NT2/D1 (cell line): ENCODE measurements around the gene MAP2K3.
"Not testable (repeated sequence)": the region's sequence is repeated elsewhere in the genome, so short reads cannot be mapped to it uniquely, and the experiment has no call there.

Source experiments
- DNase-seq: peaks from one replicate; pipeline ENCODE4 v3.0.0-alpha.2; 2011; ENCODE audit warnings: low read depth, low spot score
- H3K27me3 ChIP-seq: 2 replicates; pipeline ENCODE4 v1.6.0; 2011; ENCODE audit warnings: mild to moderate bottlenecking; ENCODE audit not compliant: insufficient read length, insufficient read depth
- H3K36me3 ChIP-seq: 2 replicates; pipeline ENCODE4 v1.6.1; 2011; ENCODE audit warnings: mild to moderate bottlenecking, low read length, mixed read lengths; ENCODE audit not compliant: insufficient read depth, insufficient read length
- H3K4me1 ChIP-seq: 2 replicates; pipeline ENCODE4 v1.5.1; 2011; ENCODE audit not compliant: insufficient read depth, insufficient read length
- H3K4me3 ChIP-seq: 2 replicates; pipeline ENCODE4 v1.5.1; 2011; ENCODE audit warnings: low read depth; ENCODE audit not compliant: insufficient read length
- H3K9ac ChIP-seq: 2 replicates; pipeline ENCODE4 v1.6.0; 2011; ENCODE audit warnings: low read depth; ENCODE audit not compliant: insufficient read length
- H3K9me3 ChIP-seq: 2 replicates; pipeline ENCODE4 v1.5.1; 2011; ENCODE audit warnings: mild to moderate bottlenecking, low read length; ENCODE audit not compliant: insufficient read depth
- SUZ12 ChIP-seq: IDR thresholded peaks from 2 replicates; pipeline ENCODE4 v1.6.1; 2011; ENCODE audit not compliant: insufficient read length, insufficient read depth; ENCODE audit errors: extremely low read depth
- YY1 ChIP-seq: IDR thresholded peaks from 2 replicates; pipeline ENCODE4 v1.6.1; 2011; ENCODE audit not compliant: insufficient read length, insufficient read depth
- ZNF274 ChIP-seq: IDR thresholded peaks from 2 replicates; pipeline ENCODE4 v1.6.1; 2011; ENCODE audit warnings: mild to moderate bottlenecking, low read depth, low read length

MAP2K3 gene

DNA sequence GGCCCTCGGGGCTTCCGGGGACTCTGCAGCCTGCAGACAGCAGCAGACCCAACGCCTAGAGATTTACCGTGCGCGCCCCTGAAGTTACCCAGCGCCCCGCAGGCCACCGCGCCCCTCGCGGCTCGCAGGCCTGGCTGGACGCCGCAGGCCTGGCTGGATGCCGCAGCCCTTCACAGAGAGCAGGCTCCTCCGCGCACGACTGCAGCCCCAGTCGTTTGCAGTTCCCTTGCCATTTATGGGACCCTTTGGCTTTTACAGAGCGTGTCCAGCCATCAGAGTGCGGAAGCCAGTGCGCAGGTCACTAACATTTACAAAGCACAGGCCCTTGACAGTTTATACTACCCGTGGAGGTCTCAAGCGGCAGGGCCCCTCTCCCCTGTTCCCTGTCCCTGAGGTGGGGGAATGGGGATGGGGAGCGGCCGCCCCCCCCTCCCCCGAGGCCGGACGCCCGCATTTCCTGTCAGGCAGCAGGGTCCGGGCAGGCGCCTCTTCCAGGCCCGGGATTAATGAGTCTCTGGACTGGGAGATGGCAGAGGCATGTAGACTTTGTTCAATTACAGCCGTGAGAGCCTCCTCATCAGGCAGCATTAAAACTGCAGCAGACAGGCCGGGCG is 32.5 kb downstream of the MAP2K3 start:
- not testable (repeated sequence) for DNase-seq, H3K36me3 ChIP-seq, H3K9ac ChIP-seq, H3K4me1 ChIP-seq, H3K4me3 ChIP-seq, H3K9me3 ChIP-seq
- peaks cover 16% of the 10 kb centered on the region for H3K27me3 ChIP-seq

DNA sequence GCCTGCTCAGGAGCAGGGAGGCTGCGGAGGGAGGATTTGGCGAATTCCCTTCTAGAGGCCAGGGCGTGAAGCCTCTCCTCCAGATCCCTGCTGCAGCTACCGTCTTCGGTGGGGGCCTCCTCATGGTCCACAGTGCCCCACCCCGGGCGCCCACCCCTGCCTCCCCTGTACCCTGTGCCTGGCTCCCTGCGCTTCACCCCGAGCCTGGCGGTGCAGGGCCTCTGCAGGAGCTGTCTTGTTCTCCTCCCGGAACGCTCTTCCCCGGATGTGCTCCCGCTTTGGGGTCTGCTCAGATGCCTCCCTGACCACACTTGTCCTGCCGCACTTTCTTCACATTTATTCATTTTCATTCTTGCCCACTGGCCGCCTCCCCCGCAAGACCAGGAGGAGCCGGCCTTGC is 33.3 kb downstream of the MAP2K3 start:
- peaks cover 16% of the 10 kb centered on the region for H3K27me3 ChIP-seq
- not testable (repeated sequence) for H3K9ac ChIP-seq, H3K9me3 ChIP-seq, H3K4me1 ChIP-seq, H3K36me3 ChIP-seq, DNase-seq, H3K4me3 ChIP-seq

DNA sequence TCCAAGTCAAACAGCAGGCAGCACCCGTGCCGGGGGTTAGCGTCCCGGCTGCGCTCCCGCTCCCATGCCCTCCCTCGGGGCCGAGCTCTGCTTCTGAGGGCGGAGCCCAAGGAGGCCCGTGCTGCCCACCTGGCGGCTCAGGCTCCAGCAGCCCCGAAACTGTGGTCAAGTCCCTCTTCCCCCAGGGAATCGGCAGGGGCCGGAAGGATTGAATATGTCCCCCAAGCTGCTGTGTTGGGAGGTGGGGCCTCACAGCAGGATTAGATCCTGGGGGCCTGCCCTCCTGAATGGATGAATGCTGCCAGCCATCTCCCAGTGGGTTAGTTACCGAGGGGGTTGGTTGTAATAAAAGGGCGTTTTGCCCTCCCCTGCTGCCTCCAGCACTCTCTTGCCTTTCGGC is 33.9 kb downstream of the MAP2K3 start:
- no peaks in the 10 kb centered on the region for H3K9me3 ChIP-seq
- H3K4me1 ChIP-seq: no peaks in the 10 kb centered on the region
- H3K9ac ChIP-seq: no peak overlapping the region
- TF ChIP-seq SUZ12 (no peak), ZNF274 (no peak), YY1 (no peak)
- no peak for DNase-seq
- no peak overlapping the region for H3K4me3 ChIP-seq
- peaks cover 6% of the 10 kb centered on the region for H3K36me3 ChIP-seq
- peaks cover 17% of the 10 kb centered on the region for H3K27me3 ChIP-seq

DNA sequence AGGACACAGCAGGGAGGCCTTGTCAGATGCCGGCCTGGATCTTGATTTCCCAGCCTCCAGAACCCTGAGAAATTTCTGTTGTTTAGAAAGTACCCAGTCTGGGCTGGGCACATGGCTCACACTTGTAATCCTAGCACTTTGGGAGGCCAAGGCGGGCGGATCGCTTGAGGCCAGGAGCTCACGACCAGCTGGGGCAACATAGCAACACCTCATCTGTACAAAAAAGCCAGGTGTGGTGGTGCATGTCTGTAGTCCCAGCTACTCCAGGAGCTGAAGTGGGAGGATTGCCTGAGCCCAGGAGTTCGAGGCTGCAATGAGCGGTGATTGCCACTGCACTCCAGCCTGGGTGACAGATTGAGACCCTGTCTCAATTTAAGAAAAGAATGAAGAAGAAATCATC is 34.3 kb downstream of the MAP2K3 start:
- not testable (repeated sequence) for H3K4me1 ChIP-seq, H3K9me3 ChIP-seq, H3K9ac ChIP-seq, DNase-seq, H3K36me3 ChIP-seq, H3K4me3 ChIP-seq
- peaks cover 21% of the 10 kb centered on the region for H3K27me3 ChIP-seq

GRCh38 chr17:21319256-21319655 is 34.7 kb downstream of the MAP2K3 start:
- H3K9ac ChIP-seq, DNase-seq, H3K9me3 ChIP-seq, H3K4me1 ChIP-seq, H3K36me3 ChIP-seq, H3K4me3 ChIP-seq: not testable (repeated sequence)
- peaks cover 25% of the 10 kb centered on the region for H3K27me3 ChIP-seq

- H3K9ac ChIP-seq, H3K4me3 ChIP-seq, H3K36me3 ChIP-seq, H3K9me3 ChIP-seq, H3K4me1 ChIP-seq, DNase-seq: not testable (repeated sequence)
- H3K27me3 ChIP-seq: peaks cover 29% of the 10 kb centered on the region
These were observed 35.3 kb downstream of the MAP2K3 start for GRCh38 chr17:21319686-21320375.

DNA sequence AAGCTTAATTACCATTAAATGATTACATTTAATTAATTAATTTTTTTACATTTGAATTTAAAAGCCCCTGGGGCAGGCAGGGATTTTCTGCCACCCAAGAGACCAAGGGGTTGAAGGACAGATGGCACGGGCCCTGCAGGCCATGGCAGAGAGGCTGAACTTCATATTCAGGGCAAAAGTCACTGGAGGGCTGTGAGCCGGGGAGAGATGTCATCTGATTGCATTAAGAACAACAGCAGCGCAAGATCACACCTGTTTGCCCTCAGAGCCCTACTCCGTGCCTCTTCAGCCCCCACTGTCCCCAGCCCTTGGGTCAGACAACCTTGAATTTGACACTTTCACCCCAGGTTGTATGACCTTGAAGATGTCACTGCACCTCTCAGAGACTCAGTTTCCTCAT is 35.9 kb downstream of the MAP2K3 start:
- H3K36me3 ChIP-seq, H3K4me3 ChIP-seq, H3K4me1 ChIP-seq, H3K9me3 ChIP-seq, DNase-seq, H3K9ac ChIP-seq: not testable (repeated sequence)
- peaks cover 29% of the 10 kb centered on the region for H3K27me3 ChIP-seq

- peaks cover 29% of the 10 kb centered on the region for H3K27me3 ChIP-seq
- not testable (repeated sequence) for H3K4me3 ChIP-seq, H3K9ac ChIP-seq, H3K36me3 ChIP-seq, DNase-seq, H3K4me1 ChIP-seq, H3K9me3 ChIP-seq
These were observed 36.5 kb downstream of the MAP2K3 start for GRCh38 chr17:21321061-21321460.

DNA sequence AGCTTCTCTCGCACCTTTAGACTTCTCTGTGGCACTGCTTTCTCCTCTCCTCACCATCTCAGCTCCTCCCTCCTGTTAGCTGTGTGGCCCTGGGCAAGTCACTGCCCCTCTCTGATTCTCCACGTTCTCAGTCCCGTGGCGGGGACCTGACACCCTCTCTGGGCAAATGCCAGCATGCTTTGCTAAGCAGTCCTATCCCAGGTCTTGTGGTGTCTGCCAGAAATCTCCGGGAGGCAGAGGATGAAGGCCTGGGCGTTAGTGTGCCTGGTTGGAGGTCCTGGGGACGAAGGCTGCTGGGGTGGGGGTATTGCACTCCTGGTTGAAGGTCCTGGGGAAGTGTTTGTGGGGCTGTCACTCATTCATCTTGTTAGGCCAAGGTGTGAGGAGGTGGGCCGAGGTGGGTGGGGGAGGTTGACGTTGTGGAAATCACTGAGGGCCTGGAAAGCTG is 37.3 kb downstream of the MAP2K3 start:
- not testable (repeated sequence) for H3K36me3 ChIP-seq, H3K4me3 ChIP-seq, H3K9ac ChIP-seq, H3K9me3 ChIP-seq, H3K4me1 ChIP-seq, DNase-seq
- H3K27me3 ChIP-seq: peaks cover 29% of the 10 kb centered on the region

- H3K9ac ChIP-seq, DNase-seq, H3K36me3 ChIP-seq, H3K4me1 ChIP-seq, H3K9me3 ChIP-seq: not testable (repeated sequence)
- Histone ChIP-seq H3K27me3 (peaks cover 29% of the 10 kb centered on the region), H3K4me3 (peak overlapping the region; percentile 47)
These were observed 39.0 kb downstream of the MAP2K3 start for GRCh38 chr17:21323257-21324111.

DNA sequence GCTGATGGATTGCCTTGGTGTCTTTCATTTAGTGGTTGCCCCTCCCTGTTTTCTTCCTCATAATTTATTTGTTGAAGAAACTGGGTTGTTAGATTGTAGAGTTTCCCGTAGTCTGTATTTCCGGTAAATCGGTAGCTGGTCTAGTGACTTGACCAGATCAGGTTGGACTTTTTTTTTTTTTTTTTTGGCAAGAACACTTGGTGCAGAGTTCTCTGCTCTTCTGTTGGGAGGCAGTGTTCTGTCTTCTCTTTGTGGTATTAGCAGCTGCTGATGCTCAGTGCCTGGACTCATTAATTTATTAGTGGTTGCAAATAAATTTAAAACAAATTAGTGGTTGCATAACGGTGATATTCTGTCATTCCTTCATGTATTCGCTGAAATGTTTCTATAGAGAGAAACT is 40.2 kb downstream of the MAP2K3 start:
- H3K36me3 ChIP-seq, H3K9ac ChIP-seq, H3K9me3 ChIP-seq, H3K4me3 ChIP-seq, H3K4me1 ChIP-seq, DNase-seq: not testable (repeated sequence)
- peaks cover 23% of the 10 kb centered on the region for H3K27me3 ChIP-seq
